ENCODE data around the gene COX8A. TPM values are rescaled to one million over a fixed set of nuclear protein-coding genes. Genes with fewer than 3 reads are reported as not detected.

COX8A gene
- total RNA-seq, 1 donor from 2014 or later, result 920 TPM

GRCh38 chr11:63978551-63979239 is 4.3 kb downstream of the COX8A start:
- TF ChIP-seq CTCF (IDR thresholded peaks at IDR 0.05; ENCODE audit: borderline replicate concordance), result no peak
- Histone ChIP-seq H3K9me3 (replicated peaks) (no peaks in the 10 kb centered on the region), H3K36me3 (peaks cover 13% of the 10 kb centered on the region), H3K4me1 (peaks cover 68% of the 10 kb centered on the region), H3K27me3 (ENCODE audit: low read depth) (no peaks in the 10 kb centered on the region), H3K27ac (replicated peaks) (peak overlapping the region; percentile 18), H3K4me3 (no peak overlapping the region)
- intact Hi-C loops (cut with micrococcal nuclease), result no loop called here
- DNase-seq, result no peak

- Histone ChIP-seq H3K36me3 (peaks cover 13% of the 10 kb centered on the region), H3K9me3 (replicated peaks) (no peaks in the 10 kb centered on the region), H3K4me1 (peaks cover 64% of the 10 kb centered on the region), H3K4me3 (no peak overlapping the region), H3K27ac (replicated peaks) (peak overlapping the region; percentile 11), H3K27me3 (ENCODE audit: low read depth) (no peaks in the 10 kb centered on the region)
- TF ChIP-seq CTCF (IDR thresholded peaks at IDR 0.05; ENCODE audit: borderline replicate concordance), result no peak
- intact Hi-C loops (cut with micrococcal nuclease), result no loop called here
- no peak for DNase-seq
Measured at GRCh38 chr11:63979426-63979825, 5.0 kb downstream of the COX8A start.

- DNase-seq, result no peak
Measured at GRCh38 chr11:63985812-63986155, 11.4 kb downstream of the COX8A start.

GRCh38 chr11:63986156-63986931 is 11.9 kb downstream of the COX8A start, which contains the start of gene OTUB1:
TSS of gene OTUB1 (plus strand) at chr11:63986438. CDS start at chr11:63986457, 19 bp downstream.
- Histone ChIP-seq H3K9me3 (replicated peaks) (no peaks in the 10 kb centered on the region), H3K36me3 (peaks cover 24% of the 10 kb centered on the region), H3K4me3 (peak within 1 kb of the TSS; percentile 97), H3K27ac (replicated peaks) (peak within 1 kb of the TSS; percentile 90), H3K4me1 (peaks cover 48% of the 10 kb centered on the region), H3K27me3 (ENCODE audit: low read depth) (no peaks in the 10 kb centered on the region)
- intact Hi-C loops (cut with micrococcal nuclease), result no loop called here
- TF ChIP-seq CTCF (IDR thresholded peaks at IDR 0.05; ENCODE audit: borderline replicate concordance), result no peak
- peak; percentile 90 for DNase-seq

More at GRCh38 chr11:63985812-63986155, 11.4 kb downstream of the COX8A start:
- TF ChIP-seq CTCF (IDR thresholded peaks at IDR 0.05; ENCODE audit: borderline replicate concordance), result no peak
- Histone ChIP-seq H3K4me1 (peaks cover 48% of the 10 kb centered on the region), H3K36me3 (peaks cover 18% of the 10 kb centered on the region), H3K4me3 (peak overlapping the region; percentile 97), H3K9me3 (replicated peaks) (no peaks in the 10 kb centered on the region), H3K27me3 (ENCODE audit: low read depth) (no peaks in the 10 kb centered on the region), H3K27ac (replicated peaks) (peak overlapping the region; percentile 90)
- intact Hi-C loops (cut with micrococcal nuclease), result no loop called here

GRCh38 chr11:63986932-63987513 is 12.6 kb downstream of the COX8A start:
- Histone ChIP-seq H3K4me1 (peaks cover 43% of the 10 kb centered on the region), H3K36me3 (peaks cover 30% of the 10 kb centered on the region), H3K27ac (replicated peaks) (peak overlapping the region; percentile 90), H3K4me3 (peak overlapping the region; percentile 97), H3K27me3 (ENCODE audit: low read depth) (no peaks in the 10 kb centered on the region), H3K9me3 (replicated peaks) (no peaks in the 10 kb centered on the region)
- intact Hi-C loops (cut with micrococcal nuclease), result no loop called here
- no peak for DNase-seq
- no peak for TF ChIP-seq CTCF (IDR thresholded peaks at IDR 0.05; ENCODE audit: borderline replicate concordance)
